ENCODE results near the gene GPC6.

DNA sequence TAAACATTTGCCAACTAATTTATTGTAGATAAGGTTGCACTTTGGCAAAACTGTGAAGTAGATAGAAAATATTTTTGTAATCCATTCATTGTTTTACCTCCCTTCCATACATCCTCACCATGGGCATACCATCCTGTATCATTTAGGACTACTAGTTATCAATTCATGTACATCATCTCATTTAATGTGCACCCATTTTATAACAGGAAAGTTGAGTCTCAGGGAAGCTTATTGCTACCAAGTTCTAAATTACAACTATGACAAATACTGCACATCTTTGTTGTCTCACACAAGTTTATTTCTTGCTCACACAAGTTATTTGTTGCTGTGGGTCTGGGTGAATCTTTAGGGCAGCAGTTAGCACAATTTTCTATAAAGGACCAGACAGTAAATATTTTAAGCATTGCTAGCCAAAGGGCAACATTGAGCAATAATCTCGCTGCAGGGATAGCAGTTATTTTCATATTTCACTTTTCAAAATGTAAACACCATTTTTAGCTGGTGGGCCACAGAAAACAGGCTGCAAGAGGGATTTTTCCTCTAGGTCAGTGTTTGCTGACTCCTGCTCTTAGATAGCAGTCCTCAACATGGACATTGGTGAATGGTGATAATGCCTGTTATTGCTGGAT is 276.5 kb downstream of the GPC6 start:
- TF ChIP-seq, protein P1, sequence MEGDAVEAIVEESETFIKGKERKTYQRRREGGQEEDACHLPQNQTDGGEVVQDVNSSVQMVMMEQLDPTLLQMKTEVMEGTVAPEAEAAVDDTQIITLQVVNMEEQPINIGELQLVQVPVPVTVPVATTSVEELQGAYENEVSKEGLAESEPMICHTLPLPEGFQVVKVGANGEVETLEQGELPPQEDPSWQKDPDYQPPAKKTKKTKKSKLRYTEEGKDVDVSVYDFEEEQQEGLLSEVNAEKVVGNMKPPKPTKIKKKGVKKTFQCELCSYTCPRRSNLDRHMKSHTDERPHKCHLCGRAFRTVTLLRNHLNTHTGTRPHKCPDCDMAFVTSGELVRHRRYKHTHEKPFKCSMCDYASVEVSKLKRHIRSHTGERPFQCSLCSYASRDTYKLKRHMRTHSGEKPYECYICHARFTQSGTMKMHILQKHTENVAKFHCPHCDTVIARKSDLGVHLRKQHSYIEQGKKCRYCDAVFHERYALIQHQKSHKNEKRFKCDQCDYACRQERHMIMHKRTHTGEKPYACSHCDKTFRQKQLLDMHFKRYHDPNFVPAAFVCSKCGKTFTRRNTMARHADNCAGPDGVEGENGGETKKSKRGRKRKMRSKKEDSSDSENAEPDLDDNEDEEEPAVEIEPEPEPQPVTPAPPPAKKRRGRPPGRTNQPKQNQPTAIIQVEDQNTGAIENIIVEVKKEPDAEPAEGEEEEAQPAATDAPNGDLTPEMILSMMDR (IDR thresholded peaks at IDR 0.05; ENCODE audit: low read depth, low read length) = no peak
- no peak for TF ChIP-seq EZH2phosphoT487 (IDR thresholded peaks at IDR 0.05; ENCODE audit: low read depth)
